Neuronal stem cell (in vitro differentiated cells): ENCODE data around the gene MDK.

Experiments used
- DNase-seq: peaks from one replicate; pipeline ENCODE4 v3.0.0-alpha.2; 2013; ENCODE audit warnings: low spot score
- H2AFZ ChIP-seq: one replicate; pipeline ENCODE4 v1.6.1; 2013; ENCODE audit warnings: mild to moderate bottlenecking, low read length, inconsistent platforms
- H2AK5ac ChIP-seq: 2 replicates; pipeline ENCODE4 v1.6.1; 2013; ENCODE audit warnings: low read depth, mild to moderate bottlenecking, inconsistent platforms, low read length, moderate library complexity, mixed read lengths
- H2BK120ac ChIP-seq: 2 replicates; pipeline ENCODE4 v1.6.1; 2013; ENCODE audit warnings: low read depth, mild to moderate bottlenecking, inconsistent platforms, low read length, moderate library complexity, mixed read lengths
- H2BK12ac ChIP-seq: one replicate; pipeline ENCODE4 v1.6.1; 2013; ENCODE audit warnings: low read length, inconsistent platforms
- H2BK15ac ChIP-seq: 2 replicates; pipeline ENCODE4 v1.6.1; 2013; ENCODE audit warnings: mild to moderate bottlenecking, low read length, inconsistent platforms, mixed read lengths
- H2BK5ac ChIP-seq: one replicate; pipeline ENCODE4 v1.6.1; 2013; ENCODE audit warnings: inconsistent platforms, mild to moderate bottlenecking, low read length, moderate library complexity
- H3K14ac ChIP-seq: one replicate; pipeline ENCODE4 v1.6.1; 2013; ENCODE audit warnings: low read length, inconsistent platforms
- H3K18ac ChIP-seq: 2 replicates; pipeline ENCODE4 v1.6.1; 2013; ENCODE audit warnings: low read length, inconsistent platforms
- H3K23ac ChIP-seq: 2 replicates; pipeline ENCODE4 v1.6.1; 2013; ENCODE audit warnings: low read depth, mild to moderate bottlenecking, mixed read lengths, low read length, inconsistent platforms; ENCODE audit not compliant: poor library complexity
- H3K27ac ChIP-seq: replicated peaks from 3 replicates; pipeline ENCODE4 v1.5.1; 2013; ENCODE audit warnings: low read length, inconsistent platforms
- H3K27me3 ChIP-seq, 3 experiments: 2 replicates each; pipeline ENCODE4 v1.6.1; 2013; ENCODE audit warnings: low read length in 3 of 3, mild to moderate bottlenecking in 2 of 3, inconsistent platforms in 1 of 3, low read depth in 1 of 3, mixed read lengths in 1 of 3, moderate library complexity in 1 of 3; ENCODE audit not compliant: control insufficient read depth in 3 of 3, insufficient read depth in 3 of 3
- H3K36me3 ChIP-seq, 2 donors: replicated peaks in 1 of 2; 2 replicates each; pipeline ENCODE4 v1.6.1; 2013; ENCODE audit warnings: low read length in 2 of 2; ENCODE audit not compliant: control insufficient read depth in 2 of 2, insufficient read depth in 2 of 2
- H3K4ac ChIP-seq: 2 replicates; pipeline ENCODE4 v1.6.1; 2013; ENCODE audit warnings: inconsistent platforms, mild to moderate bottlenecking, low read length, moderate library complexity
- H3K4me1 ChIP-seq, 2 donors: 1 replicate in 1 of 2; 2 replicates in 1 of 2; pipeline ENCODE4 v1.6.1; 2013; ENCODE audit warnings: low read length in 2 of 2, low read depth in 1 of 2; ENCODE audit not compliant: control insufficient read depth in 2 of 2, insufficient read depth in 1 of 2
- H3K4me2 ChIP-seq: one replicate; pipeline ENCODE4 v1.6.1; 2013; ENCODE audit warnings: mild to moderate bottlenecking, low read length, inconsistent platforms; ENCODE audit not compliant: insufficient read depth, poor library complexity, severe bottlenecking
- H3K4me3 ChIP-seq, 2 donors: 2 replicates each; pipeline ENCODE4 v1.5.1; 2013; ENCODE audit warnings: low read length in 2 of 2, mild to moderate bottlenecking in 2 of 2, inconsistent platforms in 1 of 2, moderate library complexity in 1 of 2
- H3K79me1 ChIP-seq: one replicate; pipeline ENCODE4 v1.6.1; 2013; ENCODE audit warnings: low read depth, mild to moderate bottlenecking, inconsistent platforms, low read length, moderate library complexity
- H3K9ac ChIP-seq: one replicate; pipeline ENCODE4 v1.6.1; 2013; ENCODE audit warnings: mild to moderate bottlenecking, low read depth, low read length, inconsistent platforms; ENCODE audit not compliant: poor library complexity
- H3K9me3 ChIP-seq, 2 donors: replicated peaks in 1 of 2; 2 replicates each; pipeline versions ENCODE3 to v1.6.1; 2013; ENCODE audit warnings: low read length in 2 of 2, mild to moderate bottlenecking in 2 of 2, inconsistent platforms in 1 of 2, low read depth in 1 of 2, mixed read lengths in 1 of 2, moderate library complexity in 1 of 2; ENCODE audit not compliant: control insufficient read depth in 2 of 2, insufficient read depth in 1 of 2
- H4K8ac ChIP-seq: one replicate; pipeline ENCODE4 v1.6.1; 2013; ENCODE audit warnings: low read depth, mild to moderate bottlenecking, inconsistent platforms, low read length, moderate library complexity
- H4K91ac ChIP-seq: one replicate; pipeline ENCODE4 v1.6.1; 2013; ENCODE audit warnings: low read length, low read depth, mild to moderate bottlenecking, inconsistent platforms; ENCODE audit not compliant: poor library complexity
- WGBS, 2 donors: extraction: QIAGEN DNeasy Blood & Tissue Kit; methylation state at CpG; one replicate each; pipeline ENCODE4 v1.1.7; 2013; ENCODE audit warnings: missing lambda C conversion rate in 2 of 2, mixed read lengths in 1 of 2; ENCODE audit not compliant: insufficient read length in 2 of 2, insufficient replicate concordance in 1 of 2; ENCODE audit errors: extremely low coverage in 2 of 2; 5-methylcytosine and 5-hydroxymethylcytosine counted together

Gene MDK

DNA sequence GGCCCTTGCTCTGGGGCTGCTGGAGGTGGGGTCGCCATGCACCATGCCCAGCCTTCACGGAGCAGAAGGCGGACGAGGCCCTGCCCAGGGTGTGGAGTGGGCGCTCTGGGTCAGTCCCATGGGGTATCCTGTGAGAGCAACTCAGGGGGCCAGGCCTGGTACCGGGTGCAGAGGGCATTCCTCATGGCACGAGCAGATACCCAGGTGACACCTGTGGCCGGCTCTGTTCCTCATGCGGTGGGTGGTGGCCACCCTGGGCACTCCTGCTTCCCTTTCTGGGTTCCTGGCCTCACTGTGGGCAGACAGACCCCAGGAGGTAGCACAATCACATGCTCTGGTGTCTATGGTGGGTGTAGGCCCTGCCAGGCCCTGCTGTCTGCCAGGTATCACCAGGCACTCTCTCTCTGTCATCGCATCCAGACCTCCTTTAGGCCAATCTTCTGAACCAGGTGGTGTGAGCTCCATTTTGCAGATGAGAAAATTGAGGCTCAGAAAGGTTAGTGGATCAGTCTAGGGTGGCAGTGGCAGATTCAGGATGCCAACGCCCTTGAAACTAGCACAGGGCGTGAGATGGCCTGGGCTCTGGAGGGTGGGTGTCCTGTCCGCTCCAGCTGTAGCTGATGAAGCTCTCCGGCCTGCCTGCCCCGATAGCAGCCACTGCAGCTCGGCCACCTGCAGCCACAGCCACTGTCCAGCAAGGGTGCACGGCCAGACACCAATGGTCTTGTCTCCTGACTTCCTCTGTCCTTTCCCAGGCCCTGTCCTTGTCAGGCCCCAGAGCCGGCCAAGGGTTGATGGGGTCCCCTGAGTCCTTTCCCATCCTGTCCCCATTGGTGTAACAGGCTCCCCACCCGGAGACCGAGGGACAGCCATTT is 19.1 kb upstream of the MDK start:
- no peaks in the 10 kb centered on the region for H3K36me3 ChIP-seq
- no peak overlapping the region for H2AFZ ChIP-seq
- no peak overlapping the region for H3K4ac ChIP-seq
- H2BK12ac ChIP-seq, result peak overlapping the region; percentile 89
- no peak overlapping the region for H3K4me2 ChIP-seq
- peak overlapping the region; percentile 60 for H3K23ac ChIP-seq
- peak overlapping the region; percentile 30 for H2BK15ac ChIP-seq
- H2BK5ac ChIP-seq, result peak overlapping the region; percentile 72
- no peaks in the 10 kb centered on the region for H3K27me3 ChIP-seq
- WGBS, 2 donors, result no CpG with 5 or more reads among the region's 20 CpGs
- H3K9ac ChIP-seq, result peak overlapping the region; percentile 73
- peak overlapping the region; percentile 9 for H3K27ac ChIP-seq
- no peak for DNase-seq
- H2AK5ac ChIP-seq, result peak overlapping the region; percentile 79
- no peak overlapping the region for H4K91ac ChIP-seq
- no peak overlapping the region for H4K8ac ChIP-seq
- H3K14ac ChIP-seq, result no peak overlapping the region
- H3K4me1 ChIP-seq, result peaks cover 30 to 37% of the 10 kb centered on the region in 2 donors
- peak overlapping the region; percentile 31 for H3K18ac ChIP-seq
- no peak overlapping the region for H3K4me3 ChIP-seq
- H3K9me3 ChIP-seq, result no peaks in the 10 kb centered on the region
- H3K79me1 ChIP-seq, result peaks cover 20% of the 10 kb centered on the region
- no peak overlapping the region for H2BK120ac ChIP-seq

DNA sequence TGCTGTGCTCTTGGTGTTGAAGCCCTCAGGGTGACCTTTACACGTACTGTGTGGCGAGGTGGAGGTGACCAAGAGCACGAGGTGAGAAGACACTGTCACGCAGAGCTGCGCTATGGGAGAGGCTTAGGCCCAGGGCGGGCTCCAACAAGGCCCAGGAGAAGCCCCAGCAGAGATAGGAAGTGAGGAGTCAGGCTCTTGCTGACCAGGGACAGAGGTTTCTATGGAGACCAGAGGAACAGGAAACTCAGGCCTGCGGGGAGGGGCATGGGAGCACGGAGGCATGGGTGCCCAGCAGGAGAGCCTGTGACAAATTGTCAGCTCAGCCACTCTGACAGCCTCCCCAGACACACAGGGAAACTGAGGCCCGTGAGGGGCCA is 18.4 kb upstream of the MDK start:
- Histone ChIP-seq H4K8ac (no peak overlapping the region), H2AFZ (no peak overlapping the region), H3K36me3 (peaks cover 0 to 4% of the 10 kb centered on the region in 2 donors), H2BK120ac (no peak overlapping the region), H3K9ac (no peak overlapping the region), H3K9me3 (no peaks in the 10 kb centered on the region), H3K4me1 (peaks cover 31 to 37% of the 10 kb centered on the region in 2 donors), H4K91ac (no peak overlapping the region), H3K18ac (peak overlapping the region; percentile 72), H3K4ac (no peak overlapping the region), H3K27me3 (no peaks in the 10 kb centered on the region), H3K14ac (no peak overlapping the region), H2BK12ac (no peak overlapping the region), H3K27ac (peak overlapping the region; percentile 9), H2AK5ac (no peak overlapping the region), H3K4me2 (no peak overlapping the region), H2BK15ac (peak overlapping the region; percentile 30), H3K4me3 (no peak overlapping the region), H3K23ac (no peak overlapping the region), H3K79me1 (peaks cover 16% of the 10 kb centered on the region), H2BK5ac (peak overlapping the region; percentile 9)
- no CpG with 5 or more reads among the region's 9 CpGs for WGBS, 2 donors
- DNase-seq, result no peak

DNA sequence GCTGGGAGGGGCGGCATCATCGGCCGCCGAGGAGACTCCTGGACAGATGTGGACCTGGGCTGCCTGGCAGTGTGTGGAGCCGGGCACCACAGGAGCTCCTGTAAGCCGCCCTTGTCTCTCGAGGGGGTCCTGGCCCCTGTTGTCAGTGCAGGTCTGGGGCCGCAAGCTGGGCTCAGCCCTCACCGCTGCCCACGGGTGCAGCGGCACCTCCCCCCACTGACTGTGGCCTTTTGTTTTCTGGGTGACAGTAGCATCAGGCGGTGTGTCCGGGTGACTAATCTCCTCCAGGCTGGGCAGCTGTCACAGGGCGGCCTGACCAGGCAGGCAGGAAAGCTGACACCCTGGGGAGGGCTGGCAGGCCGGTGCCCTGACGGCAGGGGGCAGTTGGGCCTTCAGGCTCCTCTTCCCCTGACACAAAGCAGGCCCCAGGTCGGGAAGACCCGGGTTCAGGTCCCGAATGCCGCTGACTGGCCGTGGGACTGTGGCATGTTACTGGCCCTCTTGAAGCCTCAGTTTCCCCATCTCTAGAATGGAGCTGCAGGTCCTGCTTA is 17.9 kb upstream of the MDK start:
- H2BK120ac ChIP-seq, result no peak overlapping the region
- H4K8ac ChIP-seq, result no peak overlapping the region
- WGBS, 2 donors, result no CpG with 5 or more reads among the region's 21 CpGs
- no peaks in the 10 kb centered on the region for H3K9me3 ChIP-seq
- H2AFZ ChIP-seq, result no peak overlapping the region
- H3K4me2 ChIP-seq, result no peak overlapping the region
- peak overlapping the region; percentile 72 for H3K18ac ChIP-seq
- no peak overlapping the region for H2BK12ac ChIP-seq
- no peak overlapping the region for H4K91ac ChIP-seq
- H3K27me3 ChIP-seq, result no peaks in the 10 kb centered on the region
- peak overlapping the region; percentile 40 for H2AK5ac ChIP-seq
- H3K14ac ChIP-seq, result no peak overlapping the region
- no peak overlapping the region for H3K23ac ChIP-seq
- peaks cover 16% of the 10 kb centered on the region for H3K79me1 ChIP-seq
- no peak overlapping the region for H3K4me3 ChIP-seq
- no peak for DNase-seq
- no peak overlapping the region for H3K9ac ChIP-seq
- H3K4ac ChIP-seq, result no peak overlapping the region
- peak overlapping the region; percentile 9 for H2BK5ac ChIP-seq
- H2BK15ac ChIP-seq, result no peak overlapping the region
- peaks cover 2 to 9% of the 10 kb centered on the region in 2 donors for H3K36me3 ChIP-seq
- peaks cover 31 to 37% of the 10 kb centered on the region in 2 donors for H3K4me1 ChIP-seq
- H3K27ac ChIP-seq, result no peak overlapping the region

DNA sequence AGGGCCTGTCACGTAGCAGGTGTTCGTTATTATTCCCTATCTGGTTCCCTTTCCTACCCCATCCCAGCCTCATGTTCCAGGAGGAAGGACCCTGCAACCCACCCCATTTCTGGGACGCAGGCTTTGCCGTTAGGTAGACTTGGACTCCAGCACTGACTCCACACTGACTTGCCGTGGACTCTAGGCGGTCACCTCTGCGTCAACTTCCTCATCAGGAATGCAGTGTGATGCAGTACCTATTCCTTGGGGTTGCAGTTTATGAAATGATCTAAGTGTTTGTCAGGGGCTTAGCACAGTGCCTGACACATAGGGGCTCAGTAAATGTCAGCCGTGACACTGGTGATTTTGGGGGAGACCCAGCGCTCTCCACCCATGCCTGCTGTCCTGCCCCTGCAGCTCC is 17.4 kb upstream of the MDK start:
- H3K18ac ChIP-seq, result no peak overlapping the region
- no CpG with 5 or more reads among the region's 9 CpGs for WGBS, 2 donors

More for the DNA sequence above, 17.4 kb upstream of the MDK start:
- Histone ChIP-seq H3K4me1 (peaks cover 31 to 37% of the 10 kb centered on the region in 2 donors), H3K36me3 (peaks cover 2 to 11% of the 10 kb centered on the region in 2 donors), H3K4ac (no peak overlapping the region), H2BK120ac (no peak overlapping the region), H3K9ac (no peak overlapping the region), H3K9me3 (no peaks in the 10 kb centered on the region), H2AK5ac (no peak overlapping the region), H4K91ac (no peak overlapping the region), H4K8ac (no peak overlapping the region), H2BK5ac (no peak overlapping the region), H3K4me3 (no peak overlapping the region), H2BK12ac (no peak overlapping the region), H3K4me2 (no peak overlapping the region), H3K23ac (peak overlapping the region; percentile 37), H3K14ac (peak overlapping the region; percentile 1), H2BK15ac (no peak overlapping the region), H2AFZ (no peak overlapping the region), H3K79me1 (peaks cover 16% of the 10 kb centered on the region), H3K27ac (no peak overlapping the region), H3K27me3 (no peaks in the 10 kb centered on the region)
- no peak for DNase-seq
